CD4-positive, alpha-beta T cell treated with Interferon alpha-2 for 1 hour (primary cell): ENCODE measurements around the gene CHRNB4.

Source experiments
- DNase-seq, 2 donors: peaks; one replicate each; pipeline ENCODE4 v3.0.0-alpha.2; 2020 to 2022

Gene CHRNB4

GRCh38 chr15:78630886-78631633, 9.9 kb downstream of the CHRNB4 start:
- no peak for DNase-seq

DNA sequence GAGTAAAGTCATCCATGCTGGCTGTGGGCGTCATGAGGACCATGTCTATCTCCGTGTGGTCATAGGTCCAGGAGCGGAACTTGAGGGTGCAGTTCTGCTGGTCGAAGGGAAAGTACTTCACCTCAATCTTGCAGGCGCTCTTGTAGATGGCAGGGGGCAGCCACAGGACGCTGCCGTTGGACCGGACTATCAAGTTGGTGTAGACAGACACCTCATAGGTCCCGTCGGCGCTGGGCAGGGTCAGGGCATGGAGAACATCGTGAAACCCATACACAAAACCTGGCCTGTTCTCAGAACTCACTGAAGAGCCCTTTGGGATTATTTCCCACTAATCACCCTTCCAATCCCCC, 11.3 kb downstream of the CHRNB4 start:
- DNase-seq, result no peak

DNA sequence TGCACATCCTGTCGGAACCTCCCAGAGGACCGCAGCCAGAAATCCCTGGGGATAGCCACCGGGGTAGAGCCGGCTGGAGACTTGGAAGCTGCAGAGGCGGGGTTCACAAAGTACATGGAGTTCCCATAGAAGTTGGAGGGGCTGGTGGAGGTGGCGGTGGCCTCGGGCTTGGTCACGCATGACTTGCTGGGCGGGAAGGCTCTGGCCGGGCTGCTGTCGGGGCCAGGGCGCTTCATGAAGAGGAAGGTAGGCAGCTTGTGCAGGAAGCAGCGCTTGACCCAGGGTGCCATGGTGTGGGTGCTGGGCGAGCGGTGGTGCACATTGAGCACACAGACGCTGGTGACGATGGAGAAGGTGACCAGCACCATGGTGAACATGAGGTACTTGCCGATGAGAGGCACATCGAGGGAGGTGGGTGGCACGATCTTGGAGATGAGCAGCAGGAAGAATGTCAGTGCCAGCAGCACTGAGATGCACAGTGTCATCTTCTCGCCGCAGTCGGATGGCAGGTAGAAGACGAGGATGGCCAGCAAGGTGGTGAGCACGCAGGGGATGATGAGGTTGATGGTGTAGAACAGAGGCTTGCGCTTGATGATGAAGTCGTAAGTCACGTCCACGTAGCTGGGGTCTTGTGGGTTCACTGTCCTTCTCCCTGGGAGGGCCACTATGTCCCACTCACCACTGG, 11.8 kb downstream of the CHRNB4 start:
- no peak for DNase-seq

- no peak for DNase-seq
These were observed 12.8 kb downstream of the CHRNB4 start for GRCh38 chr15:78628227-78628626.

- no peak for DNase-seq
These were observed 13.7 kb downstream of the CHRNB4 start for GRCh38 chr15:78627348-78627747.

- DNase-seq, result no peak
These were observed 14.5 kb downstream of the CHRNB4 start for GRCh38 chr15:78626381-78626995.

GRCh38 chr15:78625606-78626280, 15.3 kb downstream of the CHRNB4 start:
- DNase-seq, result no peak

GRCh38 chr15:78624651-78625590, 16.1 kb downstream of the CHRNB4 start:
- no peak for DNase-seq

GRCh38 chr15:78623786-78624497, 17.1 kb downstream of the CHRNB4 start:
- DNase-seq, result no peak

- no peak for DNase-seq
These were observed 19.1 kb downstream of the CHRNB4 start for GRCh38 chr15:78621810-78622402.

GRCh38 chr15:78620527-78621421, 20.2 kb downstream of the CHRNB4 start, which contains the start of gene CHRNA3:
Gene CHRNA3 (minus strand): TSS chr15:78620996. CDS start chr15:78620794, 202 bp downstream.
- no peak for DNase-seq

DNA sequence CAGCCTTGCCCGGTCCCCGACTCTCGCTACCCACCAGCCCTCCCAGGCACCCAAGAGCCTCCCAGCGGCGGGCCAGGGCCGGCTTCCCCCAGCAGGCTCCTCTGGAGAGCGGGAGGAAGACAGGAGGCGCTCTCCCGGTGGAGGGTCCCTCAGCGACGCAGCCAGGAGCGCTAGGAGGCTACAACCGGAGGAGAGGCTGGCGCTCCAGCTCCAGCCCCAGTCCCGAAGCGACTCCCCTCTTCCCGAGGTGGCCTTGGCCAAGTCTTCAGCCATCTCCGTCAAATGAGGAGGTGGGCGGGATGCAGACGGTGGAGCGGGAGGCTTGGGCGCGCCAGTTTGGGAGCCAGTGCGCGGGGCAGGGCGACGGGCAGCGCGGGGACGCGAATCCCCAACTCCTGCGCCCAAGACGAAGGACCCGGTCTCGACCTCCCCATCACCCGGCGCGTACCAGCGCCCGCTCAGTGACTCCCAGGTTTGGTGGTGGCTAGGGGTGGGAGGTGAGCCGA, 20.9 kb downstream of the CHRNB4 start:
- no peak for DNase-seq

DNA sequence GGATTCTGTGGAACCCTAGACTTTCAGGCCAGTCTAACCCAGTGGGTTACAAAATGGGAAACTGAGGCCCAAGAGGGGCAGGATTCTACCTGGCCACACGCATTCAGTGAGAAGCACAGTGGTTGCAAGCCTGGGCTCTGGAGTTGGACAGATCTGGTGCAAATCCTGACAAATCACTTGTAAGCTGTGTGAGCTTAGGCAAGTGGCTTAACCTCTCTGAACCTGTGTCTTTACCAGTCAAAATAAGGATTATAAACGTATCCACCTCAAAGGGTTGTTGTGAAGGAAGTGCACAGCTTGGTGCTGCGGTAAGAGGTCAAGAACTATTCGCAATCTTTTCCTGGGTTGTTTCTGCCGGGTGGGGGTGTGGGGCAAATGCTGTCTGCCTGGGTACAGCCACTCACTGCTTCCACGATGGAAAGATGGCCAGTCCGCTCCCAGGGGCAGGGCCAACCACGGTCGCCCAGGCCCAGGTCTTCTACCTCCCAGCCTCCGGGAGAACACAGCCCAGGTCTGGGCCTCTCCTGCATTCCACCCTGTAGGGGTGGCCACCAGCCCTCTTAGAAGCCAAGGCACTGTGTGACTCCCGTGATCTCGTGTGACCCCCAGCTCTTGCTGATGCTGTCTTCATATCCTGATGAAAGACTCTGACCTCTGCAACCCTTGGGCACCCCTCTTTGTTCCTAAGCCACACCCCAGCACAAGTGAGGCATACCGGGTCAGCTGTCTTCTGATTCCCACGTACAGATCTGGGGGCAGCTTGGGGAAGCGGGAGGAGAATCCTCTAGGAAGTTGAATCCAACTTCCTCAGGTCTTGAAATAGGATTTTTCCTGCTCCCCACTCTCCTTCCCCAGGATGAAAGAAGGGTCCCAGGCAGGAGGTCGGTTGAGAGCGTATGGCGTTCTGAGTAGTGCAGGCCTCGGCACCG, 21.7 kb downstream of the CHRNB4 start:
- DNase-seq, result no peak

- peak; percentile 71 to 76 for DNase-seq
These were observed 22.5 kb downstream of the CHRNB4 start for GRCh38 chr15:78618490-78618934.

GRCh38 chr15:78618064-78618463, 22.9 kb downstream of the CHRNB4 start:
- DNase-seq, result no peak

GRCh38 chr15:78617516-78617915, 23.5 kb downstream of the CHRNB4 start:
- DNase-seq, result no peak

GRCh38 chr15:78617076-78617475, 23.9 kb downstream of the CHRNB4 start:
- DNase-seq, result no peak

DNA sequence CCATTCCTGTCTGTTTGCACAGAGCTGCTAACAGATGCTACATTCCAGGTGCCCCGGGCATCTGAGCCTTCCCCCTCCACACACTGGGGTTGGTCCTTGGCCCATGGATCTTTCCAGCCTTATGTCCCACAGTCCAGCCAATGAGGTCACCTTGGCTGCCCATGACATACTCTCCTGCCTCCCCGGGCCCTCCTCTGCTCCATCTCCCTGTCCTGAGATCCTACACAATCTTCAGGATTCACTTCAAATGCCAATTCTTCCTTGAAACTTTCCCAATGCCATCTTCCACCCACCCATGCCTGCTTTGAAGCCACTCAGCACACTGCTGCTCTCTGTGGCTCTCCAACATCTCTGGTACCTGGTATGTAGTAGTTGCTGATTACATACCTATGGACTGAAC, 24.5 kb downstream of the CHRNB4 start:
- no peak for DNase-seq

DNA sequence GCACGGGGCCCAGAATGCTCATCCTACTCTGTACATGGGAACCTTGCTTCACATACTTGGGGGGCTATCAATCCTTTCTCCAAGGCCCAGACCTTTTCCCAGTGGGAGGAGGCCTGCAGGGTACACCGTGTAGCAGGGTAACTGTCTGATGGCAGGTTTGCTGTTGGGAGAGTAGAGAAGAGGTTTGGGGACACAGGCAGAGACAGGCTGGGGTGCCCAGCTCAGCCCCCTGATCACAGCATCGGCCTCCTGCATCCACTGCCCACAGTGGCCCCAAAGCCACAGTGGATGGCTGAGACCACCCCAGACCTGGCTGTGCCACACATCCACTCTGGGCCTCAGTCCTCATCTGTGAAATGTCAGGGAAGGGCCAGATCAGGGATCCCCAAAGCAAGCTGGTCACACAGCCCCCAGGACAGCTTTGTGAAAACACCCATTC, 25.8 kb downstream of the CHRNB4 start:
- no peak for DNase-seq
